Jurkat, Clone E6-1 (cell line): ENCODE data around the gene HIRA.
A peak's percentile ranks its signal among the peaks of the same experiment; 100 is the strongest.
"Not testable (repeated sequence)": the region's sequence is repeated elsewhere in the genome, so short reads cannot be mapped to it uniquely, and the experiment has no call there.

ENCODE experiments used
- DNase-seq: peaks from one replicate; pipeline ENCODE4 v3.0.0-alpha.2; 2011; ENCODE audit warnings: low read depth, low spot score
- H3K4me3 ChIP-seq: 2 replicates; pipeline ENCODE4 v1.5.1; 2011; ENCODE audit warnings: mild to moderate bottlenecking, low read length, control low read depth, moderate library complexity

The HIRA gene

DNA sequence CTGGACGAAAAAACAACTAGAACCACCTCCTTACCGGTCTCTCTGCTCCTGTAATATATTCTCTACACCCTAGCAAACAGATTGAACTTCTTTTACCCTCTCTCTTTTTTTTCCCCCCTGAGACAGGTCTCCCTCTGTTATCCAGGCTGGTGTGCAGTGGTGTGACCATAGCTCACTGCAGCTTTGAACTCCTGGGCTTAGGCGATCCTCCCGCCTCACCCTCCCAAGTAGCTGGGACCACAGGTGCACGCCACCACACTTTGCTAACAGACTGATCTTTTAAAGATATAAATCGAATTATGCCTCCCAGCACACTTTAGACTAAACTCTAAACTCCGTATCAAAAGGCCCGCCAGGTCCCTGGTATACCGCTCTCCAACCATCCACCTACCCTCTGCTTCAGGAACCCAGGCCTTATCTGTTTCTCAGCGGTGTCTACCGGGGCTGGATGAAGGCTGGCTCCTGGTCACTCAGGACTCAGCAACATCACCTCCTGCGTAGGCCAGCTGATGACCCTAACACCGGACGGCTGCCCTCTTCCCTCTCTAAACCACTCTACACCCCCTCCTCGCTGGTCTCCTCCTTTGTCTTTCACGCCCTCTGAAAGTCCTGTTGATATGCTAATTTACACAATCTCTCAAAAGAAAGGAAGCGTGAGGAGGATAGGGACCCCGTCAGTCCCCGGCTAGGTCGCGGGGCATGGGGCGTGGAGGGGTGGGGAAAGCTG, 15.2 kb upstream of the HIRA start:
- H3K4me3 ChIP-seq = peak overlapping the region; percentile 95
- no peak for DNase-seq

DNA sequence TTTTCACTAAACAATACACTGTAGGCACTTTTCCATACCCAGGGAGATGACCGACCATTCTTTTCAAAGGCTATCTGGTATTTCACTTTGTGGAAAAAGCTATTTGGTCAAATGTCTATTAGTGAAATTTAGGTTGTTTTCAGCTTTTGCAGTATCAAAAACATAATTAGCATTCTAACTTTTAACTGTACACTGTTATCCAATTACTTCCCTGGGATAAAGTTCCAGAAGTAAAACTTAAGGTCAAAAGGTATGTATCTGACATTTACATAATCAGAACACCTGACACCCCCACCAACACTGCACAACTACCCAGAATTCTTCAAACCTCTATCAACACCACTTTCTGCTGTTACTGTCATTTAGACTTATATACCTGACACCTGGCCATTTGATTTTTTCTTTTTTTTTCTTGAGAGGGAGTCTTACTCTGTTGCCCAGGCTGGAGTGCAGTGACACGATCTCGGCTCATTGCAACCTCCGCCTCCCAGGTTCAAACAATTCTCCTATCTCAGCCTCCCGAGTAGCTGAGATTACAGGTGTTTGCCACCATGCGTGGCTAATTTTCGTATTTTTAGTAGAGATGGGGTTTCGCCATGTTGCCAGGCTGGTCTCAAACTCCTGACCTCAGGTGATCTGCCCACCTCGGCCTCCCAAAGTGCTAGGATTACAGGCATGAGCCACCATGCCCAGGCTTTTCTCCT, 13.9 kb upstream of the HIRA start:
- not testable (repeated sequence) for H3K4me3 ChIP-seq, DNase-seq

DNA sequence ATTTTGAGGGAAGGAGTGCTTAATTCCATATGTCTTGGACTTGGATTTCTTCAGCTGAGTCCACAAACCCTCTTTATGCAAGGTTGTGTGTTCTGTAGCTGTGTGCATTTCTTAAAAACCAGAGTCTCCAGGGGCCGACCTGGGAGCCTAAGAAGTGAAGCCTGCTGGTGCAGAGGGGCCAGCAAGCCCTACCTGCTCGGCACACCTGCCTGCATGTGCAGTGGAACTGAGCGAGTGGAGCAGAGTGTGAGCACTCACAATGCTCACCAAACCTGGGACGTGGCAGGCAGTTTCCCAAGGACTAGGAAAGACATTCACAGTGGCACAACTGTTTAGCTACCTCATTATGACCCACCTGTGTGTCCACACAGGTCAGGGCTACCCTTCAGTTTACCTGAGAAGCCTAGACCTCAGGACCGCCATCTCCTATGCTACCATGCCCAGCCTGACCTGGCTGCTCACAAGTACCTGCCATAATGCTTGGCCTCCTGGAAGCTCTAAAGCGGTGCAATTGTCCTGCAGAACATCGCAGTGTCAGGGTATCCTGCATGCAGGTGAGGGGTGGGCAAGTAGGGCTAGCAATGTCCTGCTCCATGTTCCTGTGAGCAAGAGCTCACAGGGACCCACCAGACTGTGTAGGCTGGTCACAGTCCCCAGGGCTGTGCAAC, 12.1 kb upstream of the HIRA start:
- no peak overlapping the region for H3K4me3 ChIP-seq
- no peak for DNase-seq

DNA sequence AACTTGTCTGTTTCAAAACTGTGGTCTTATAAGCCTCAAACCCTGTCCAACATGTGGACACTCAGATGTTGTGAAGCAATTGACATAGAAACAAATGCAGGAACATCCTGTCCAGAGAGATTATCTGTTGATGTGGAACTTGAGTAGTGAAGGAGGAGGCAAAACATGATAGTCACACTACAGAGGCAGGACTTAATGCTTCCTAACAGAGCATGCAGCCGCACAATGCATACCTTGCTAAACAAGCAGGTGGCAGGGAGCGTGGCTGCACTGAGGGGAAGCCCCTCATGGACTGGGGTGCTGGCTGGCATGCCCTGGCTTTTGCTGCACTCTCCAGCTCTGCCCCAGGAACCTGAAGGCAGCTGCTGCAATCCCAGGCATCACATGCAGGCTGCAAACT, 10.6 kb upstream of the HIRA start:
- DNase-seq = no peak
- no peak overlapping the region for H3K4me3 ChIP-seq

DNA sequence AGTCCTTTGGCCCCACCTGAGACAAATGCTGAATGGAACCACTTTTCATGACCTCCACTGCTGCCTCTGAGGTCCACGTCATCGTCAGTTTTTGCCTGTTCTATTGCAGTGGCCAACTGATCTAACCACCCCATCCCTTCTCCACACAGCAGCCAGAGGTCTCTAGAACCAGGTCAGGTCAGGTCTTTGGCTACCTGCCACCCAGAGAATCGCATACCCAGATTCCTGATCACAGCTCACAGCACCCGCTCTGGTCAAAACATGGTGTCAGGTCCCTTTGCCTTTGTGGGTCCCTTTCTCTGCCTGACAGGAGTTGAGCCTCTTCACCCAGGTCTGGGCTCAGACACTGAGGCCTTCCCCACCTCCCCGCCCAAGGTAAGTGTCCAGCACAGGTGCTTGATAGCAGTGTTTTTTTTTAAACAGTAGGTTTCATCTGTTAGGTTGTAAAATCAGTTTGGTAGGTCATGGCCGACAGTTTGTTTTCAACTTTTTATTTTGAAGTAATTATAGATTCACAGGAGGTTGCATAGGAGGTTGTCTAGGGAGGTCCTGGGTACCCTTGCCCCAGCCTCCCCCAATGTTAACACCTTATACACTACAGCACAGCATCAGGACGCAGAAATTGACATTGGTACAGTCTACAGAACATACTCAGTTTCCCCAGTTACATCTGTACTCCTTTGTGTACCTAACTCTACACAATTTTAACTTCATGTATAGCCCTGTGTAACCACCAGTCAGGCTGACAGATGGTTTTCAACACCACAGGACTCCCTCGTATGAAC, 9.1 kb upstream of the HIRA start:
- H3K4me3 ChIP-seq = no peak overlapping the region
- no peak for DNase-seq

- DNase-seq = no peak
- no peak overlapping the region for H3K4me3 ChIP-seq
These were observed 6.8 kb upstream of the HIRA start for GRCh38 chr22:19438298-19438697.

GRCh38 chr22:19436444-19437161, 5.1 kb upstream of the HIRA start:
- DNase-seq, H3K4me3 ChIP-seq: not testable (repeated sequence)

DNA sequence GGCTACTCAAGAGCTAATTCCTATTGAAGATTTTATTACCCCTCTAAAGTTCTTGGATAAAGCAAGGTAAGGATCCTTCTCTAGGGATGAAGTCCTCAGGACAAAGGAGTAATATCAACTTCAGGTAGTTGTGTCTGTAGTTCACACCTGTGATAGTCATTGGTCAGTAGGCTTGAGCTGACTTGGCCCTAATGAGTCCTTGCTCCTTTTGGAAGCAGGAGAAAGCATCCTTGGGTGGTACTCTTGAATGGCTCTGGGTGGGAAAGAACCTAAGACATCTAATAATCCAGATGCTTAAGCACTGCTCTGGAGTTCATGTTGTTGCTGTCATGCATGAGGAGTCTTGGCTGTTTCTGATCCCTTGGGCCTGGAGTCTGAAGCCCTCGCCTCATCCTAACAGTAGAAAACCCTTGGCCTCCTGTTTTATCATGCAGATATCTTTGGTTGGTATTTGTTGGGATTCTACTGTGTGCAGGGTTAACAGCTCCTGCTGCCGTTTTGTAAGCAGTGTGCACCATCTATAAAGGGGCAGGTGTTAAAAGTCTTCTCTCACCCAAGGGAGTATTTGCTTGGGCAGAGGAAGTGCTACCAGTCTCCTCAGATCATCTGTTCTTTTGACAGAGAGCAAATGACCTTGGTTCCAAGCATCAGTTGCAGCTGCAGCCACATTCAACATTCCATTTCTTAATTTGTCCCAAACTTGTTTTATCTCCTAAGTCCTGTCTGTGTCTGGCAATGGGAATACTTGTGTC, 3.5 kb upstream of the HIRA start:
- H3K4me3 ChIP-seq = no peak overlapping the region
- no peak for DNase-seq

- H3K4me3 ChIP-seq = no peak overlapping the region
- DNase-seq = no peak
These were observed 2.9 kb upstream of the HIRA start for GRCh38 chr22:19434401-19434800.

- peak; percentile 81 for DNase-seq
These were observed 759 bp upstream of the HIRA start, which contains the start of gene MRPL40 for GRCh38 chr22:19432133-19432851. TSS of gene MRPL40 (plus strand) at chr22:19432545. CDS start at chr22:19432555, 10 bp downstream.

DNA sequence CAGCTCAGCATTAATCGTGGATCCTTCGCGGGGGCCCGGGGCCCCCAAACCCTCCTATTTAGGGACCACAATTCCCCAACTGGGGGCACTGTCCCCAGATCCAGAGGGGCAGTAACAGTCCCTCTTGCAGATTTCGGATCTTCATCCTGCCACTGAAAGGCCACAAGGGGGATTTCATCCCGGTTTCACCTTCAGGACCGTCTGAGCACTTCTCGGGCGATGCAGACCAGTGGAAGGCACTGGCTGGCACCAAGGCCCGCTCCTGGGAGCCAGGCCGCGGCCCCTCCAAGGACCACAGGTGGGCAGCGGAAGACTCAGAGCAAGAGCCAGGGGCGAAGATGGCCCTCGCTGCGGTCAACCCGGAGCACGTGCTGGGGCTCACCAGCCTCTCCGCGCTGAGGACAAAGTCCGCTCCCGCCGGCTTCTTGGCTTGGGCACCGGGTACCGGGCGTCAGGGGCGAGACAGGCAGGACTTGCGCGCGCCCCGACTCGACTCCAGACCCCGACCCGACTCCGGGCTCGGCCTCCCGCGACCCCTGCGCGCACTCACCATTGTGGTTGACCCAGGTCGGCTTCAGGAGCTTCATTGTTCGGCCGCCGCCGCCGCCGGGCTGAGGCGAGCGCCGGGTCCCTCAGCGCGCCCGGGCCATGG, 517 bp downstream of the HIRA start:
- H3K4me3 ChIP-seq = peak overlapping the region; percentile 95
- DNase-seq = no peak

More at GRCh38 chr22:19432133-19432851, 759 bp upstream of the HIRA start, which contains the start of gene MRPL40:
- H3K4me3 ChIP-seq = peak within 1 kb of the TSS; percentile 95

GRCh38 chr22:19429950-19430889, 1.3 kb downstream of the HIRA start:
- DNase-seq = peak; percentile 82
- peak overlapping the region; percentile 95 for H3K4me3 ChIP-seq

DNA sequence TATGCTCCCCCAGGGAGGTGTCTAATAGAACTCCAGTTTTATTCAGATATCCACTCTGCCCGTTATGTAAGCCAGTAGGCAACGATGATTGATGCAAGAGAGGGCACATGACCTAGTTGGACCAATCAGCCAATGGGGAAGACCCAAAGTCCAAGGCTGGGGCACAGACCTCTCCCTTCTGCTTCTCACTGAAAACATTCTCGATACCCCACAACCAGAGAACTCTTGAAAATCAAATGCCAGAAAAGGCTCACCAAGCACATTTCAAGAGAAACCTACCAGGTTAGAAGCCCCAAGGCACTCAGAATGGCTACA, 7.4 kb downstream of the HIRA start:
- no peak for DNase-seq
- no peak overlapping the region for H3K4me3 ChIP-seq

DNA sequence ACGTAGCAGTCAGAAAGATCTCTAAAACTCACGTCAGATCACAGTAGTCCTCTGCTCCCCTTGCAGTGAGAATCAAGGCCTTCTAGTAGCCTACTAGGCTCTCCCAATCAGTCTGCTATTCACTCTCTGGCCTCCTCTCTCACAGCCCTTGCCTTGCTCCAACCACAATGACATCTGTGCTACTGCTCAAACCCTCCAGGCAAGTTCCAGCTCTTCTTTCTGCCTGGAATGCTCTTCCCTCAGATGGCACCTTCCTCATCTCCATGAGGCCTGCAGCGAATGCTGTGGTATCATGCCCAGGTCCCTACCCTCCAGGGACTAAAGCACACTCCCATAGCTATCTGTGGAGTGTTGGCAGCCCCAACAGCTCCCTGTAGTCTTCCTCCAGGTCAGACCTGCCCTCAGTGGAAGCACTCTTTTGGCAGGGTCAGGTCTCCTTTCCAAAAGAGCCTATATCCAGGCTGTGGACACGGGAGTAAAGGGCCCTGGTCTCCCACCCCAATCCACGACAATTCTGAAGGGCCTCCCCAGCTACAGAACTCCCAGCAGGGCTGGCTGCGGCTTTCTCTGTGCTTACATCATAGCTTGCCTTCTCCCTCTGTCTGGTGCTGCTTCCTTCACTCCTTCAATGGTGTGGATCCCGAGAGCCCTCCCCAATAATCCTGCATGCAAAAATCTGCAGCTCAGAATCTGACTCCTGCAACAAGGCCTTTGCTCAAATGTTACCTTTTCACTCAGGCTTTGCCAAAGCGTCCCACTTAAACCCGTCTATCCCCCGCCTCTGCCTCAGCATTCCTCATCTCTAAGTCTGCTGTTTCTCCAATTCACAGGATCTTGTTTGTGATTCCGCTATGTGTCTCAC, 8.9 kb downstream of the HIRA start:
- peak overlapping the region; percentile 37 for H3K4me3 ChIP-seq
- DNase-seq = peak; percentile 69

- H3K4me3 ChIP-seq = peak overlapping the region; percentile 13
- no peak for DNase-seq
These were observed 11.2 kb downstream of the HIRA start for GRCh38 chr22:19420321-19420720.
